K562 (cell line): ENCODE data around the gene CPE. TPM values are rescaled to one million over a fixed set of nuclear protein-coding genes. Genes with fewer than 3 reads are reported as not detected.

ENCODE experiments used
- DNMT1 ChIP-seq: fragments of 450-650 bp; IDR thresholded peaks from 2 replicates; pipeline ENCODE4 v1.6.1; 2016; ENCODE audit warnings: antibody characterized with exemption, mild to moderate bottlenecking
- HBP1 ChIP-seq: fragments of 450-650 bp; formaldehyde crosslinking; IDR thresholded peaks from 2 replicates; pipeline ENCODE4 v1.4.0; 2022; ENCODE audit warnings: missing genetic modification characterization
- ILF3 ChIP-seq: fragments of 450-650 bp; IDR thresholded peaks from 2 replicates; pipeline ENCODE4 v1.6.1; 2018; ENCODE audit warnings: antibody characterized with exemption, mild to moderate bottlenecking, moderate library complexity, borderline replicate concordance
- MED1 ChIP-seq: sonication (generic); formaldehyde crosslinking; IDR thresholded peaks from 2 replicates; pipeline ENCODE4 v1.8.1; 2023; ENCODE audit warnings: missing genetic modification reagents, borderline replicate concordance
- NCOA2 ChIP-seq, 2 experiments: fragments of 450-650 bp; IDR thresholded peaks; 2 replicates each; pipeline ENCODE4 v1.6.1; 2018; ENCODE audit warnings: mild to moderate bottlenecking in 2 of 2, moderate library complexity in 1 of 2; ENCODE audit not compliant: partially characterized antibody in 2 of 2
- SFPQ ChIP-seq: fragments of 200-400 bp; formaldehyde crosslinking; IDR thresholded peaks from 2 replicates; pipeline ENCODE4 v1.6.1; 2017; ENCODE audit warnings: mild to moderate bottlenecking, low read depth, low read length, moderate library complexity
- TAF1 ChIP-seq: IDR thresholded peaks from 2 replicates; pipeline ENCODE4 v1.6.1; 2011; ENCODE audit warnings: mild to moderate bottlenecking, low read length, moderate library complexity; ENCODE audit not compliant: insufficient read depth, control insufficient read depth, severe bottlenecking; ENCODE audit errors: extremely low read depth
- polyA plus RNA-seq, 8 experiments: library from polyadenylated mRNA; depleted of rRNA in 4 of 8; stranded (reverse) in 5 of 8; unstranded in 3 of 8; fragments of >200 nt; fragmentation: Nextera tagmentation in 2 of 8; fragmentation: Illumina TruSeq in 1 of 8; extraction: Ambion mirVana in 2 of 8; extraction: Trizol in 1 of 8; gene quantifications; 2 replicates each; pipeline versions ENCODE4 v1.2.1 to v1.2.3, GENCODE V29; 2011 to 2014; ENCODE audit warnings: inconsistent platforms in 1 of 8, missing spikeins in 1 of 8
- total RNA-seq, 7 experiments: library from RNA; depleted of rRNA in 6 of 7; stranded (reverse); fragments of >200 nt in 6 of 7; fragmentation: Illumina TruSeq in 2 of 7; extraction: Trizol in 2 of 7; gene quantifications; 2 replicates each; pipeline versions ENCODE4 v1.2.1 to v1.2.3, GENCODE V29; 2011 to 2021; ENCODE audit warnings: low replicate concordance in 1 of 7

Gene CPE
- total and polyA plus RNA-seq, 9 of the 15 experiments (the other 6 are each of a cell fraction or from before 2014, with no cell fraction given) = 0.04 to 0.16 (median 0.06) TPM; not detected in 4

- no peak for TF ChIP-seq SFPQ
- TF ChIP-seq TAF1 = no peak
- no peak for TF ChIP-seq MED1 (CRISPR knock-in tag)
- TF ChIP-seq NCOA2 (IDR thresholded peaks at IDR 0.05; ENCODE audit: partially characterized antibody in 2 of 2) = no peak
- TF ChIP-seq HBP1 = no peak
- peak; percentile 49; the same call in 1 of the 2 replicates for TF ChIP-seq DNMT1
- peak; percentile 80 for TF ChIP-seq ILF3
Observed at GRCh38 chr4:165343353-165344191, 35.2 kb upstream of the CPE start (continued).
